NCI-H2081 (cell line): Measurements from ENCODE around the gene DZIP1L.
"Not testable (repeated sequence)": the region's sequence is repeated elsewhere in the genome, so short reads cannot be mapped to it uniquely, and the experiment has no call there.

Experiments used
- DNase-seq, 2 experiments: peaks; one replicate each; lab custom pipeline; 2025; lab: John Stamatoyannopoulos, UW

DZIP1L gene

GRCh38 chr3:138113326-138113725, 2.1 kb downstream of the DZIP1L start:
- DNase-seq, result peak; percentile 22 to 72

GRCh38 chr3:138112362-138112761, 3.0 kb downstream of the DZIP1L start:
- no peak for DNase-seq

GRCh38 chr3:138105598-138105997, 9.8 kb downstream of the DZIP1L start:
- no peak for DNase-seq

GRCh38 chr3:138103466-138103865, 11.9 kb downstream of the DZIP1L start:
- DNase-seq, result no peak

- DNase-seq, result not testable (repeated sequence)
These were observed 14.0 kb downstream of the DZIP1L start for GRCh38 chr3:138101351-138101940.

GRCh38 chr3:138099417-138099816, 16.0 kb downstream of the DZIP1L start:
- DNase-seq, result no peak

GRCh38 chr3:138097192-138098172, 17.9 kb downstream of the DZIP1L start:
- DNase-seq, result no peak

GRCh38 chr3:138093721-138094120, 21.7 kb downstream of the DZIP1L start:
- DNase-seq, result no peak

- no peak for DNase-seq
These were observed 23.4 kb downstream of the DZIP1L start for GRCh38 chr3:138092023-138092422.

- DNase-seq, result no peak
These were observed 26.3 kb downstream of the DZIP1L start for GRCh38 chr3:138089091-138089490.

GRCh38 chr3:138085745-138086144, 29.7 kb downstream of the DZIP1L start:
- DNase-seq, result not testable (repeated sequence)

- no peak for DNase-seq
These were observed 31.2 kb downstream of the DZIP1L start for GRCh38 chr3:138084196-138084595.

GRCh38 chr3:138082992-138083386, 32.4 kb downstream of the DZIP1L start:
- no peak for DNase-seq

- DNase-seq, result no peak
These were observed 33.1 kb downstream of the DZIP1L start for GRCh38 chr3:138082085-138082991.

GRCh38 chr3:138081371-138082084, 33.9 kb downstream of the DZIP1L start:
- no peak for DNase-seq

- DNase-seq, result no peak
These were observed 35.5 kb downstream of the DZIP1L start for GRCh38 chr3:138079901-138080300.

- no peak for DNase-seq
These were observed 36.5 kb downstream of the DZIP1L start for GRCh38 chr3:138078901-138079344.

- no peak for DNase-seq
These were observed 37.3 kb downstream of the DZIP1L start for GRCh38 chr3:138078096-138078495.

- no peak for DNase-seq
These were observed 42.6 kb downstream of the DZIP1L start for GRCh38 chr3:138072796-138073195.

- peak; percentile 14 to 50 for DNase-seq
These were observed 45.4 kb downstream of the DZIP1L start for GRCh38 chr3:138070006-138070405.

GRCh38 chr3:138068579-138069174, 46.7 kb downstream of the DZIP1L start:
- peak; percentile 80 to 82 for DNase-seq
